Mucosa of descending colon (tissue), 3 donors: ENCODE results near the gene SKAP2. TPM values are rescaled to one million over a fixed set of nuclear protein-coding genes. Genes with fewer than 3 reads are reported as not detected.

Experiments used
- ATAC-seq: fragments of 200-7000 bp; cut with Tn5 transposase; one replicate; pipeline ENCODE4 v1.9.1; 2020; ENCODE audit warnings: mild to moderate bottlenecking, moderate library complexity
- DNase-seq, 3 donors: peaks; one replicate each; pipeline ENCODE4 v3.0.0-alpha.2; 2020
- H3K36me3 ChIP-seq: fragments of 200-600 bp; one replicate; pipeline ENCODE4 v1.8.0; 2021; ENCODE audit warnings: low read depth, mild to moderate bottlenecking
- H3K4me1 ChIP-seq: fragments of 200-600 bp; one replicate; pipeline ENCODE4 v1.8.0; 2021; ENCODE audit warnings: low read depth, mild to moderate bottlenecking
- H3K4me3 ChIP-seq: fragments of 200-600 bp; one replicate; pipeline ENCODE4 v1.8.0; 2021; ENCODE audit warnings: mild to moderate bottlenecking
- H3K9me3 ChIP-seq: fragments of 200-600 bp; one replicate; pipeline ENCODE4 v1.8.0; 2021; ENCODE audit warnings: mild to moderate bottlenecking
- CTCF ChIP-seq: fragments of 200-600 bp; IDR thresholded peaks from one replicate; pipeline ENCODE4 v1.8.0; 2022; ENCODE audit warnings: antibody characterized with exemption, mild to moderate bottlenecking
- intact Hi-C, 2 donors: fragments of 100-400 bp; cut with DNase I in 1 of 2; cut with micrococcal nuclease in 1 of 2; formaldehyde crosslinking; loops; one replicate each; pipeline versions ENCODE4 v1.11.0 to v1.11.1; 2022; cut with DNase I, micrococcal nuclease
- total RNA-seq, 3 donors: library from RNA; stranded (reverse); fragmentation: NEBNext Ultra II Directional in 2 of 3; extraction: Animal tissue kit (Norgen Biotek cat#: 25700) in 2 of 3; gene quantifications; one replicate each; pipeline versions ENCODE4 v1.2.1 to v1.2.4, GENCODE V29; 2021 to 2023
- donor health status: DM: no; HTN: no; CAD: no; lungs with moderate emphysema.
- donor health status: DM: no; HTN: no; CAD: no.
- donor health status: DM: no; HTN: yes; CAD: no.

SKAP2 gene
- total RNA-seq, 3 donors from 2014 or later: 36.5 to 51.7 (median 40.3) TPM

- no peaks in the 10 kb centered on the region for H3K36me3 ChIP-seq
- no peaks in the 10 kb centered on the region for H3K4me1 ChIP-seq
- DNase-seq (no peak), ATAC-seq (no peak)
- H3K9me3 ChIP-seq: no peaks in the 10 kb centered on the region
- intact Hi-C loops: no loop called here
- H3K4me3 ChIP-seq: no peak overlapping the region
- no peak for TF ChIP-seq CTCF
Observed at GRCh38 chr7:26656735-26657134, 207.7 kb downstream of the SKAP2 start.

GRCh38 chr7:26655781-26656180, 208.6 kb downstream of the SKAP2 start:
- H3K4me1 ChIP-seq: no peaks in the 10 kb centered on the region
- TF ChIP-seq CTCF: no peak
- H3K36me3 ChIP-seq: no peaks in the 10 kb centered on the region
- DNase-seq (no peak), ATAC-seq (no peak)
- no peak overlapping the region for H3K4me3 ChIP-seq
- intact Hi-C loops: no loop called here
- H3K9me3 ChIP-seq: no peaks in the 10 kb centered on the region

GRCh38 chr7:26653430-26654399, 210.7 kb downstream of the SKAP2 start:
- ATAC-seq (peak; percentile 57), DNase-seq (peak; percentile 58 to 73 (median 72))
- intact Hi-C loops: no loop called here
- Histone ChIP-seq H3K9me3 (no peaks in the 10 kb centered on the region), H3K36me3 (no peaks in the 10 kb centered on the region), H3K4me1 (no peaks in the 10 kb centered on the region), H3K4me3 (no peak overlapping the region)
- TF ChIP-seq CTCF: no peak

GRCh38 chr7:26652401-26653100, 211.8 kb downstream of the SKAP2 start:
- H3K36me3 ChIP-seq: no peaks in the 10 kb centered on the region
- no peaks in the 10 kb centered on the region for H3K9me3 ChIP-seq
- H3K4me1 ChIP-seq: no peaks in the 10 kb centered on the region
- TF ChIP-seq CTCF: no peak
- no peak overlapping the region for H3K4me3 ChIP-seq
- intact Hi-C loops: no loop called here
- DNase-seq: no peak
- no peak for ATAC-seq

GRCh38 chr7:26650103-26650502, 214.3 kb downstream of the SKAP2 start:
- TF ChIP-seq CTCF: no peak
- intact Hi-C loops: no loop called here
- DNase-seq (no peak), ATAC-seq (no peak)
- Histone ChIP-seq H3K4me1 (no peaks in the 10 kb centered on the region), H3K9me3 (no peaks in the 10 kb centered on the region), H3K4me3 (no peak overlapping the region), H3K36me3 (no peaks in the 10 kb centered on the region)
